ENCODE measurements around the gene IQCF5. TPM values are rescaled to one million over a fixed set of nuclear protein-coding genes. Genes with fewer than 3 reads are reported as not detected.
"Not testable (repeated sequence)": the region's sequence is repeated elsewhere in the genome, so short reads cannot be mapped to it uniquely, and the experiment has no call there.

IQCF5 gene
- total RNA-seq, 4 donors from 2014 or later, result not detected

DNA sequence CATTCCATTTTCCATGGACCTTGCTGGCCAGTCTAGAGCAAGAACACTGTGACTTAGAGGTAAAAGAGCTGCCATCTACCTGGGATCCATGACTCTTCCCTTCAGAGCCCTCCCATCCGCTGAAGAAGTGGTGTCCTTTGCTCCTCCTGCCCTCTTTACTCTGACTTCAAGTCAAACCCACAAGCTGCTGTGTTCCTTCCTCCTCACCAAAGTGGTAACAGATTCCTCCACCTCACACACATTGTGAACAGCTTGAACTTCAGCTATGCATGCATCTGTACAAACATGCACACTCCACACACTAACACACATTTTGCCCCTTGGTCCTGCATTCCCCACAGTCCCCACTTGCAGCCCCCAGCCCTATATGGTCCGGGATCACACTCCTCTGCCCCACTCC lies 990 bp downstream of the IQCF5 start:
- no peak overlapping the region for H3K27ac ChIP-seq
- no peaks in the 10 kb centered on the region for H3K9me3 ChIP-seq
- TF ChIP-seq, protein P1, sequence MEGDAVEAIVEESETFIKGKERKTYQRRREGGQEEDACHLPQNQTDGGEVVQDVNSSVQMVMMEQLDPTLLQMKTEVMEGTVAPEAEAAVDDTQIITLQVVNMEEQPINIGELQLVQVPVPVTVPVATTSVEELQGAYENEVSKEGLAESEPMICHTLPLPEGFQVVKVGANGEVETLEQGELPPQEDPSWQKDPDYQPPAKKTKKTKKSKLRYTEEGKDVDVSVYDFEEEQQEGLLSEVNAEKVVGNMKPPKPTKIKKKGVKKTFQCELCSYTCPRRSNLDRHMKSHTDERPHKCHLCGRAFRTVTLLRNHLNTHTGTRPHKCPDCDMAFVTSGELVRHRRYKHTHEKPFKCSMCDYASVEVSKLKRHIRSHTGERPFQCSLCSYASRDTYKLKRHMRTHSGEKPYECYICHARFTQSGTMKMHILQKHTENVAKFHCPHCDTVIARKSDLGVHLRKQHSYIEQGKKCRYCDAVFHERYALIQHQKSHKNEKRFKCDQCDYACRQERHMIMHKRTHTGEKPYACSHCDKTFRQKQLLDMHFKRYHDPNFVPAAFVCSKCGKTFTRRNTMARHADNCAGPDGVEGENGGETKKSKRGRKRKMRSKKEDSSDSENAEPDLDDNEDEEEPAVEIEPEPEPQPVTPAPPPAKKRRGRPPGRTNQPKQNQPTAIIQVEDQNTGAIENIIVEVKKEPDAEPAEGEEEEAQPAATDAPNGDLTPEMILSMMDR (IDR thresholded peaks at IDR 0.05 in 4 of 5, conservative IDR thresholded peaks at IDR 0.05 in 1 of 5), result no peak
- TF ChIP-seq POLR2A (IDR thresholded peaks at IDR 0.05), result no peak
- no peaks in the 10 kb centered on the region for H3K27me3 ChIP-seq
- H3K4me3 ChIP-seq, result no peak overlapping the region
- DNase-seq (no peak), ATAC-seq (no peak)
- in situ Hi-C loops (cut with MboI; ENCODE audit: low sequenced_read_pairs in 4 of 4) (no loop called here), intact Hi-C loops (cut with DNase I; ENCODE audit: low total_unique reads) (no loop called here)
- no peaks in the 10 kb centered on the region for H3K36me3 ChIP-seq
- H3K4me1 ChIP-seq, result no peaks in the 10 kb centered on the region

DNA sequence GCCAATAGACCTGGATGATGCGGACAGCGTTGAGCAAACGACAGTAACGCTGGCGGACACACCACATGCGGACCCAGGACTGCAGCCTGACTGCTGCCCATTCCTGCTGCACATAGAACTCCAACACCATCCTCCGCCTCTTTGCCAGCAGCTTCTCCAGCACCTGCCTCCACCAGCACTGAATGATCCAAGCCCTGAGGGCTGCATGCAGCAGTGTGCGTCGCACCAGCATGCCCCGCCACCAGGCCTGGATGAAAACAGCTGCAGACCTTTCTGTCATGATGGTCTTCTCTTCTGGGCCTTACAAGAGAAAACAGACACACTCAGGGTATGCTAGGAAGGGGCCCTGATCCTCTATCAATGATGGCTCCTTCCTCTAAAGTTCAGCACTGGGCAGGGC lies 1.5 kb downstream of the IQCF5 start:
- in situ Hi-C loops (cut with MboI; ENCODE audit: low sequenced_read_pairs in 4 of 4), result no loop called here
- DNase-seq (no peak), ATAC-seq (no peak)
- Histone ChIP-seq H3K27me3 (peaks cover 0 to 2% (median 0%) of the 10 kb centered on the region in 3 donors), H3K4me3 (no peak overlapping the region), H3K4me1 (no peaks in the 10 kb centered on the region), H3K36me3 (no peaks in the 10 kb centered on the region), H3K9me3 (no peaks in the 10 kb centered on the region), H3K27ac (no peak overlapping the region)
- intact Hi-C loops (cut with DNase I; ENCODE audit: low total_unique reads), result no loop called here
- no peak for TF ChIP-seq POLR2A (IDR thresholded peaks at IDR 0.05)
- TF ChIP-seq, protein P1 (IDR thresholded peaks at IDR 0.05 in 4 of 5, conservative IDR thresholded peaks at IDR 0.05 in 1 of 5), result no peak

DNA sequence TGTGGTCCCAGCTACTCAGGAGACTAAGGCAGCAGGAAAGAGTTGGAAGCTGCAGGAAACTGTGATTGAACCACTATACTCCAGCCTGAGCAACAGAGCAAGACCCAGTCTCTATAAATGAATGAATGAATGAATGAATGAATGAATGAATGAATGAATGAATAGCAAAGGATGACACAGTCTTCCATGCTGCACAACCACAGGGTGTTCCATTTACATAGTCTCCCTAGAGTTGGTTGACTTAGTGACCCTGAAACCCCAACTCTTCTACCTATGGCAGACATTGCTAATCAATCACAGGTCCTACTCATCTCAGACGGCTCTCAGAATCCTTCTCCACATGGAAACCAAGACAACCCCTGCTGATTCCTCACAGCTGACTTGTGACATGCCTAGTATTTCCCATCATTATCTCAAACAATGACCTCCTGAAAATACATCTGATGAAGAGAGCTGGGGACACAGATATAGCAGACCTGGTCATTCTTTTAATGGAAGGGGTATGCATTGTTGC lies 2.1 kb downstream of the IQCF5 start:
- Histone ChIP-seq H3K36me3 (no peaks in the 10 kb centered on the region), H3K9me3 (no peaks in the 10 kb centered on the region), H3K4me1 (no peaks in the 10 kb centered on the region), H3K27me3 (peaks cover 0 to 4% (median 0%) of the 10 kb centered on the region in 3 donors), H3K27ac (no peak overlapping the region), H3K4me3 (no peak overlapping the region)
- in situ Hi-C loops (cut with MboI; ENCODE audit: low sequenced_read_pairs in 4 of 4), result no loop called here
- ATAC-seq (no peak), DNase-seq (no peak)
- TF ChIP-seq, protein P1 (IDR thresholded peaks at IDR 0.05 in 4 of 5, conservative IDR thresholded peaks at IDR 0.05 in 1 of 5), result no peak
- TF ChIP-seq POLR2A (IDR thresholded peaks at IDR 0.05), result no peak
- intact Hi-C loops (cut with DNase I; ENCODE audit: low total_unique reads), result no loop called here

- H3K27ac ChIP-seq, result no peak overlapping the region
- intact Hi-C loops (cut with DNase I; ENCODE audit: low total_unique reads), result no loop called here
- no peak for ATAC-seq
- no peaks in the 10 kb centered on the region for H3K4me1 ChIP-seq
- no peaks in the 10 kb centered on the region for H3K36me3 ChIP-seq
- TF ChIP-seq, protein P1 (IDR thresholded peaks at IDR 0.05 in 4 of 5, conservative IDR thresholded peaks at IDR 0.05 in 1 of 5), result no peak
- no peak for TF ChIP-seq POLR2A (IDR thresholded peaks at IDR 0.05)
- in situ Hi-C loops (cut with MboI; ENCODE audit: low sequenced_read_pairs in 4 of 4), result no loop called here
- no peaks in the 10 kb centered on the region for H3K9me3 ChIP-seq
- H3K27me3 ChIP-seq, result peaks cover 0 to 4% (median 0%) of the 10 kb centered on the region in 3 donors
- H3K4me3 ChIP-seq, result no peak overlapping the region
- no peak for DNase-seq
Observed at GRCh38 chr3:51869304-51869703, 6.1 kb downstream of the IQCF5 start.

DNA sequence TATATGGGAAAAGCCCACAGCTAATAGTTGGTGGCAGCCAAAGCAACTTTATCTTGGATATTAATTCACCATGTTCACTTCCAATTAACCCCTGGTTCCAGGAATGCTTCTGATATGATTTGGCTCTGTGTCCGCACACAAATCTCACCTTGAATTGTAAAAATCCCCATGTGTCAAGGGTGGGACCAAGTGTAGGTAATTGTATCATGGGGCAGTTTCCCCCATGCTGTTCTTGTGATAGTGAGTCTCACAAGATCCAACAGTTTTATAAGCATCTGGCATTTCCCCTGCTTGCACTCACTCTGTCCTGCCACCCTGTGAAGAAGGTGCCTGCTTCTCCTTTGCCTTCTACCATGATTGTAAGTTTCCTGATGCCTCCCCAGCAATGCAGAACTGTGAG lies 6.5 kb downstream of the IQCF5 start:
- intact Hi-C loops (cut with DNase I; ENCODE audit: low total_unique reads); H3K36me3 ChIP-seq; in situ Hi-C loops (cut with MboI; ENCODE audit: low sequenced_read_pairs in 4 of 4); H3K4me1 ChIP-seq; H3K9me3 ChIP-seq; H3K27me3 ChIP-seq; H3K27ac ChIP-seq; DNase-seq; ATAC-seq; H3K4me3 ChIP-seq: not testable (repeated sequence)
